CD14-positive monocyte (primary cell): ENCODE results near the gene PIM3. TPM values are rescaled to one million over a fixed set of nuclear protein-coding genes. Genes with fewer than 3 reads are reported as not detected.

ENCODE experiments used
- DNase-seq, 3 donors: peaks; one replicate each; pipeline ENCODE4 v3.0.0-alpha.2; 2011 to 2022
- H2AFZ ChIP-seq: 2 replicates; pipeline ENCODE4 v1.6.0; 2012; ENCODE audit warnings: mild to moderate bottlenecking, low read depth, low read length, inconsistent platforms; ENCODE audit not compliant: insufficient read depth, poor library complexity, severe bottlenecking
- H3K27ac ChIP-seq, 2 donors: 1 replicate in 1 of 2; 2 replicates in 1 of 2; pipeline ENCODE4 v1.5.1; 2012 to 2013; ENCODE audit warnings: low read length in 2 of 2, control low read depth in 1 of 2, inconsistent platforms in 1 of 2, low read depth in 1 of 2, mild to moderate bottlenecking in 1 of 2
- H3K27me3 ChIP-seq, 2 donors: one replicate each; pipeline versions ENCODE4 v1.6.0 to v1.6.1; 2011 to 2013; ENCODE audit warnings: low read length in 2 of 2; ENCODE audit not compliant: control insufficient read depth in 2 of 2, insufficient read depth in 2 of 2
- H3K36me3 ChIP-seq, 2 donors: replicated peaks in 1 of 2; 1 replicate in 1 of 2; 2 replicates in 1 of 2; pipeline versions ENCODE4 v1.5.1 to v1.6.1; 2012 to 2013; ENCODE audit warnings: low read length in 2 of 2, control low read depth in 1 of 2, inconsistent platforms in 1 of 2, mild to moderate bottlenecking in 1 of 2; ENCODE audit not compliant: insufficient read depth in 2 of 2, control insufficient read depth in 1 of 2
- H3K4me1 ChIP-seq, 2 donors: 1 replicate in 1 of 2; 2 replicates in 1 of 2; pipeline versions ENCODE4 v1.5.1 to v1.6.1; 2012 to 2013; ENCODE audit warnings: low read length in 2 of 2, control low read depth in 1 of 2, inconsistent platforms in 1 of 2, mild to moderate bottlenecking in 1 of 2, moderate library complexity in 1 of 2; ENCODE audit not compliant: insufficient read depth in 2 of 2, control insufficient read depth in 1 of 2
- H3K4me2 ChIP-seq: replicated peaks from 2 replicates; pipeline ENCODE3; 2012; ENCODE audit warnings: low read length, moderate library complexity, mild to moderate bottlenecking; ENCODE audit not compliant: poor library complexity, severe bottlenecking; ENCODE audit errors: extremely low read depth
- H3K4me3 ChIP-seq, 3 experiments: fragments of 200-600 bp in 1 of 3; sonication (generic) in 1 of 3; replicated peaks in 1 of 3; 1 replicate in 2 of 3; 2 replicates in 1 of 3; pipeline ENCODE4 v1.5.1; 2011 to 2013; ENCODE audit warnings: low read length in 3 of 3, mild to moderate bottlenecking in 3 of 3, control low read depth in 2 of 3, low read depth in 2 of 3, inconsistent platforms in 1 of 3, moderate library complexity in 1 of 3
- H3K79me2 ChIP-seq: 2 replicates; pipeline ENCODE4 v1.6.0; 2012; ENCODE audit warnings: mild to moderate bottlenecking, control low read depth, inconsistent platforms, low read length, moderate library complexity; ENCODE audit not compliant: insufficient read depth
- H3K9ac ChIP-seq: 2 replicates; pipeline ENCODE4 v1.6.0; 2017; ENCODE audit warnings: low read length, mild to moderate bottlenecking; ENCODE audit not compliant: insufficient read depth, poor library complexity, severe bottlenecking
- H3K9me3 ChIP-seq, 2 donors: replicated peaks in 1 of 2; 1 replicate in 1 of 2; 2 replicates in 1 of 2; pipeline versions ENCODE4 v1.5.1 to v1.6.1; 2012 to 2013; ENCODE audit warnings: low read length in 2 of 2, control low read depth in 1 of 2; ENCODE audit not compliant: control insufficient read depth in 1 of 2, insufficient read depth in 1 of 2
- H4K20me1 ChIP-seq: 2 replicates; pipeline ENCODE4 v1.6.0; 2012; ENCODE audit warnings: mild to moderate bottlenecking, low read length, control low read depth, moderate library complexity; ENCODE audit not compliant: insufficient read depth
- H3K27ac Mint-ChIP-seq, 7 donors: one replicate each; pipeline ENCODE4 v1.8.0; 2020; ENCODE audit warnings: mild to moderate bottlenecking in 7 of 7, mixed read lengths in 7 of 7, moderate library complexity in 6 of 7, inconsistent platforms in 2 of 7
- H3K27me3 Mint-ChIP-seq, 3 donors: one replicate each; pipeline ENCODE4 v1.8.0; 2021 to 2022; ENCODE audit warnings: low read depth in 3 of 3, mild to moderate bottlenecking in 3 of 3, mixed read lengths in 3 of 3, moderate library complexity in 3 of 3, inconsistent platforms in 1 of 3
- H3K36me3 Mint-ChIP-seq, 2 donors: one replicate each; pipeline ENCODE4 v1.8.0; 2020; ENCODE audit warnings: mixed read lengths in 2 of 2, inconsistent platforms in 1 of 2, mild to moderate bottlenecking in 1 of 2
- H3K4me1 Mint-ChIP-seq: one replicate; pipeline ENCODE4 v1.8.0; 2020; ENCODE audit warnings: mild to moderate bottlenecking, mixed read lengths
- H3K4me3 Mint-ChIP-seq, 2 donors: one replicate each; pipeline ENCODE4 v1.8.0; 2020; ENCODE audit warnings: mild to moderate bottlenecking in 2 of 2, mixed read lengths in 2 of 2, moderate library complexity in 1 of 2
- H3K9me3 Mint-ChIP-seq, 7 donors: one replicate each; pipeline ENCODE4 v1.8.0; 2020 to 2022; ENCODE audit warnings: mixed read lengths in 7 of 7, mild to moderate bottlenecking in 6 of 7, moderate library complexity in 6 of 7, inconsistent platforms in 2 of 7
- CTCF ChIP-seq: fragments of 200-600 bp; IDR thresholded peaks from one replicate; pipeline ENCODE4 v1.8.0; 2022; ENCODE audit warnings: antibody characterized with exemption, mild to moderate bottlenecking
- WGBS: methylation state at CpG from one replicate; pipeline ENCODE4 v1.1.5; 2013; ENCODE audit warnings: missing lambda C conversion rate; ENCODE audit not compliant: insufficient coverage; 5-methylcytosine and 5-hydroxymethylcytosine counted together
- intact Hi-C, 2 donors: fragments of 100-400 bp; cut with micrococcal nuclease; formaldehyde crosslinking; loops; one replicate each; pipeline versions ENCODE4 v1.15.0 to v1.15.1; 2023
- polyA plus RNA-seq, 3 donors: library from polyadenylated mRNA; depleted of rRNA in 1 of 3; unstranded in 2 of 3; stranded (reverse) in 1 of 3; fragments of 300-500 nt in 2 of 3; fragments of >200 nt in 1 of 3; fragmentation: Illumina TruSeq in 2 of 3; gene quantifications; 1 replicate in 2 of 3; 2 replicates in 1 of 3; pipeline ENCODE4 v1.2.3, GENCODE V29; 2012 to 2021

The PIM3 gene
- polyA plus RNA-seq, 3 donors = 38.8 to 135 (median 40.4) TPM

GRCh38 chr22:49966774-49967705 lies 6.5 kb downstream of the PIM3 start:
- H4K20me1 ChIP-seq = peaks cover 63% of the 10 kb centered on the region
- H3K79me2 ChIP-seq = peaks cover 30% of the 10 kb centered on the region
- peaks cover 83 to 92% of the 10 kb centered on the region in 2 donors for H3K4me1 ChIP-seq
- WGBS = 7% methylated on average over 31 of the region's 36 CpGs
- peak overlapping the region; percentile 67 for H3K9ac ChIP-seq
- H3K4me1 Mint-ChIP-seq = peaks cover 64% of the 10 kb centered on the region
- peaks cover 26 to 27% of the 10 kb centered on the region in 2 donors for H3K36me3 ChIP-seq
- H3K4me3 ChIP-seq = peak overlapping the region; percentile 1 to 69 (median 20)
- H3K9me3 ChIP-seq = no peaks in the 10 kb centered on the region
- H3K36me3 Mint-ChIP-seq = peaks cover 21 to 27% of the 10 kb centered on the region in 2 donors
- no peak overlapping the region for H2AFZ ChIP-seq
- no peaks in the 10 kb centered on the region for H3K9me3 Mint-ChIP-seq
- H3K27ac ChIP-seq = peak overlapping the region; percentile 91 to 92
- peak overlapping the region; percentile 88 for H3K4me2 ChIP-seq
- DNase-seq = peak; percentile 88 to 94 (median 92)
- H3K27me3 ChIP-seq = peaks cover 0 to 6% of the 10 kb centered on the region in 2 donors
- H3K27ac Mint-ChIP-seq = peak overlapping the region; percentile 91 to 94 (median 93)
- peak overlapping the region; percentile 78 to 81 for H3K4me3 Mint-ChIP-seq
- peaks cover 0 to 5% (median 0%) of the 10 kb centered on the region in 3 donors for H3K27me3 Mint-ChIP-seq
- intact Hi-C loops = loop anchor here in 1 of 2 donors (10.0 kb wide), 1 partner anchor 338 kb away; the partner anchor contains the start of gene PLXNB2
- no peak for TF ChIP-seq CTCF

- 59% methylated on average over 18 of the region's 18 CpGs for WGBS
- H3K4me1 Mint-ChIP-seq = peaks cover 64% of the 10 kb centered on the region
- Histone ChIP-seq H2AFZ (no peak overlapping the region), H3K4me1 (peaks cover 79 to 91% of the 10 kb centered on the region in 2 donors), H3K9me3 (no peaks in the 10 kb centered on the region), H3K27ac (peak overlapping the region; percentile 91 to 92), H3K9ac (peak overlapping the region; percentile 67), H4K20me1 (peaks cover 57% of the 10 kb centered on the region), H3K36me3 (peaks cover 23 to 24% of the 10 kb centered on the region in 2 donors), H3K27me3 (peaks cover 0 to 10% of the 10 kb centered on the region in 2 donors), H3K4me2 (peak overlapping the region; percentile 88), H3K4me3 (peak overlapping the region in 1 of 3 experiments; percentile 69), H3K79me2 (peaks cover 24% of the 10 kb centered on the region)
- H3K27ac Mint-ChIP-seq = peak overlapping the region; percentile 91 to 94 (median 93)
- no peaks in the 10 kb centered on the region for H3K9me3 Mint-ChIP-seq
- no peak for TF ChIP-seq CTCF
- intact Hi-C loops = loop anchor here in 1 of 2 donors (10.0 kb wide), 1 partner anchor 337 kb away; the partner anchor contains the start of gene PLXNB2
- peak in 1 of 3 donors; percentile 37 for DNase-seq
- peaks cover 21 to 24% of the 10 kb centered on the region in 2 donors for H3K36me3 Mint-ChIP-seq
- H3K27me3 Mint-ChIP-seq = peaks cover 0 to 5% (median 0%) of the 10 kb centered on the region in 3 donors
- H3K4me3 Mint-ChIP-seq = peak overlapping the region; percentile 78 to 81
These were observed 7.2 kb downstream of the PIM3 start for GRCh38 chr22:49967706-49968208.
